Measurements from ENCODE around the gene SLC29A3. TPM values are rescaled to one million over a fixed set of nuclear protein-coding genes. Genes with fewer than 3 reads are reported as not detected.

The SLC29A3 gene
- total RNA-seq = 2.2 TPM in 2 replicates

GRCh38 chr10:71319042-71319799, at the start of gene SLC29A3:
SLC29A3 (plus strand) TSS chr10:71319259; CDS start chr10:71319310, 51 bp downstream.

GRCh38 chr10:71396711-71397295, 77.7 kb downstream of the SLC29A3 start, which contains the start of gene CDH23:
CDH23 (plus strand) TSS chr10:71396920; CDS start chr10:71439832, 42,912 bp downstream.

Other genes with a start within 250 kb of the SLC29A3 start
- gene UNC5B, start 106.7 kb upstream of the SLC29A3 start, total RNA-seq = 15.2 and 17.1 TPM in 2 replicates
- gene CDH23, start 77.7 kb downstream of the SLC29A3 start, total RNA-seq = under 0.01 TPM in 2 replicates

All from bronchus fibroblast of lung (primary cell).